GM12892 (cell line): ENCODE measurements around the gene SCYGR8.

Experiments used
- POLR2A ChIP-seq: IDR thresholded peaks from 2 replicates; pipeline ENCODE4 v1.6.1; 2011; ENCODE audit warnings: low read depth, low read length, control low read depth
- POLR2AphosphoS5 ChIP-seq: IDR thresholded peaks from 2 replicates; pipeline ENCODE4 v1.6.1; 2011; ENCODE audit warnings: low read depth, low read length, control low read depth
- TAF1 ChIP-seq: IDR thresholded peaks from 2 replicates; pipeline ENCODE4 v1.6.1; 2011; ENCODE audit warnings: low read depth, mild to moderate bottlenecking, control low read depth, low read length, borderline replicate concordance

GRCh38 chr2:227772932-227773331, 27.2 kb downstream of the SCYGR8 start:
- TF ChIP-seq TAF1 (no peak), POLR2AphosphoS5 (no peak), POLR2A (no peak)
